ENCODE data around the gene TRAFD1. TPM values are rescaled to one million over a fixed set of nuclear protein-coding genes. Genes with fewer than 3 reads are reported as not detected.
"Not testable (repeated sequence)": the region's sequence is repeated elsewhere in the genome, so short reads cannot be mapped to it uniquely, and the experiment has no call there.

The TRAFD1 gene, protein sequence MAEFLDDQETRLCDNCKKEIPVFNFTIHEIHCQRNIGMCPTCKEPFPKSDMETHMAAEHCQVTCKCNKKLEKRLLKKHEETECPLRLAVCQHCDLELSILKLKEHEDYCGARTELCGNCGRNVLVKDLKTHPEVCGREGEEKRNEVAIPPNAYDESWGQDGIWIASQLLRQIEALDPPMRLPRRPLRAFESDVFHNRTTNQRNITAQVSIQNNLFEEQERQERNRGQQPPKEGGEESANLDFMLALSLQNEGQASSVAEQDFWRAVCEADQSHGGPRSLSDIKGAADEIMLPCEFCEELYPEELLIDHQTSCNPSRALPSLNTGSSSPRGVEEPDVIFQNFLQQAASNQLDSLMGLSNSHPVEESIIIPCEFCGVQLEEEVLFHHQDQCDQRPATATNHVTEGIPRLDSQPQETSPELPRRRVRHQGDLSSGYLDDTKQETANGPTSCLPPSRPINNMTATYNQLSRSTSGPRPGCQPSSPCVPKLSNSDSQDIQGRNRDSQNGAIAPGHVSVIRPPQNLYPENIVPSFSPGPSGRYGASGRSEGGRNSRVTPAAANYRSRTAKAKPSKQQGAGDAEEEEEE
- polyA plus RNA-seq (2014; cell fraction: cytosol; rRNA removed), result 34.6 and 36.5 TPM in 2 replicates
- 26.7 and 48.3 TPM in 2 replicates for polyA plus RNA-seq (2014; cell fraction: nucleus; rRNA removed)

DNA sequence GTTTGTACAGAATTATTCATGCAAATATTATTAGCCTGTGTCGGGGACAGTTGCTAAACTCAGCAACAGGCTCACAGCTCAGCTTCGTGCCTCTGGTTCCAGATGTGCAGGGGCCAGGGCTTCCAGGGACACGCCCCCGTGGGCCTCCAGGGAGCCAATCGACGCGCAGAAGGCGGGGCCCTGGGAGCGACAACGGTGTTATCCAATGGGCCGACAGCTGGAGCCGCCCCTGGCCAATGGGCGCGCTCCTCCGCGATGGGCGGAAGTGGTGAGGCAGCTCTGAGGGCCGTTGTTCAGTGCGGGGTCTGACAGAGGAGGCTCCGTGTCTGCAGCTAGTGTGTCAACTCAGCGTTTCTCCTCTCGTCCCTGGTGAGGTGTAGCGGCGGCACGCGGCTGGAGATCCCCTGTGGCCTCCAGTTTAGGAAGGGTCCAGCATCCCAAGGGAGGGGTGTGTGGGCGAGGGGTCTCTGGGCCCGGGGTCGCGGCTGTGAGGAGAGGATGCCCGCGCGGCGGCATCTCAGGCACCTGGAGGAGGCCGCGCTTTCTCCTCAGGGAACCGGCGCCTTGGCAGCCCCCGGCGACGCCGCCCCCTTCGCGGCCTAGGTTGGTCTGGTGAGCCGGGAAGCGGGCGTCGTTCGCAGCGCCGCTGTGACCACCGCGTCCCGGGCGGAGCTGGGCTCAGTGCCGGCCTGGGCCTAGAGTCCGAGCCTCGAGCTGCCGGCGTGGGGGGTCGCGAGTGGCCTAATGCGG is at the start of gene TRAFD1:
Gene TRAFD1 (plus strand): TSS at position 311 of the 750 bp plus-strand sequence. CDS start 4,963 bp downstream, outside the sequence.
- peak; percentile 96 for DNase-seq (ENCODE audit: low spot score)

DNA sequence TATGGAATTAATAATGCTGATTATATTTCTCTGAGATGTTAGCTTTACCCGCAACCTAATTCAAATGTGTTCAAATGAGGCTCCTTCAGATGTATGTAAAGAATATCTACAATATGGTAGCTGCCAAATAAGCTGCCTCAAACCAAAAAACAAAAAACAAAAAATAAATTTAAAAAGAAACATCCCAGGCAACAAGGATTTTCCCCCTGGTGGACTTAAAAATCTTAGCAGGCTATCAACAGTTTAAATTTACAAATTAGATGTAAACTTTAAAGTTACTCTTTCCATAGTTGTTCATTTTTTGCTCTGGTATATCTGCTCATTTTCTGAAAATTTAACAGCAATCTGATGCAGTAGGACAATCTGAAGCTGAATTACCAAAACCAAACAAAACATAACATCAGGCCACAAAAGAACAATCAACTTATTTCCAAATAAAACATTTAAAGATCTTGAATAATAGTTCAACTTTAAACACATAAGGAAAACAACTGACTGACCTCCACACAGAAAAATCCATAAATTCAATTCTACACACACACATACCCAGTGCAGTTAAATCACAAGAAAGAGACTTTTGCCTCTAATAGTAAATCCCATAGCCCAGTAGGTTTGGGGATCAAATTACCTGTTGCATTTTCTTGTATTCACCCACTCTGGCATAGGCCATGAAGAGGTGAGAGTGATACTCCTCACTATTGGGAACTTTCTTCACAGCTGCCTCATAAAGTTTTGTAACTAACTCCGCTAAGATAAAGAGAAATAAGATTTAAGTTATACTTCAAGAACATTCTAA is 38.1 kb upstream of the TRAFD1 start:
- no peak for DNase-seq (ENCODE audit: low spot score)

DNA sequence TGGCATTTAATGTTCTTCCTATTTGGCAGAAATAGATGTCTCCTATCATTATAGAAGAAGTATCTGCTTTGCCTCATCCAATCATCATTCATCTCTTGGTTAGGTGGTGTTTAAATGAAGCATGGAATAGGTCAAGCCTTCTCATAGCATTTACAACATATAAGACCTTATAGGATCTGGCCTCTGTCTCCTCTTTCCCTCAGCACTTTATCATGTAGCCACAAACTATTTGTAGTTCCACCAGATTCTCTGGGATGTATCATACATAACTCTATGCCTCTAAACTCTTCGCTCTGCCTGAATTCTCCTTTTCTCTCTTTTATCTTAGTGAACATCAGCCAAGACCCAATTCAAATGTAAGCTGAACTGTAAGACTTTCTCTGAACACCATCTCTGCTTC is 37.5 kb upstream of the TRAFD1 start:
- no peak for DNase-seq (ENCODE audit: low spot score)

DNA sequence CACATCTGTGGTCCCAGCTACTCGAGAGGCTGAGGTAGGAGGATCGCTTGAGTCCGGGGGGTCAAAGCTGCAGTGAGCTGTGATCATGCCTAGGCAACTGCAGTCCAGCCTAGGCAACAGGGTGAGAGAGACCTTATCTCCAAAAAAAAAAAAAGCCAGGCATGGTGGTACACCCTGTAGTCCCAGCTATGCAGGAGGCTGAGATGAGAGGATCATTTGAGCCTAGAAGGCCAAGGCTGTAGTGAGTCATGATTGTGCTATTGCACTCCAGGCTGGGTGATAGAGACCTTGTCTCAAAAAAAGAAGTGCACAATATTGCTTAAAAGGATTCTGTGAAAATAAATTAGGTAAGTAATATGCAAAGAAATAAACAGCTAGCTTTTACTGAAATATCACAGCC is 33.8 kb upstream of the TRAFD1 start:
- no peak for DNase-seq (ENCODE audit: low spot score)

DNA sequence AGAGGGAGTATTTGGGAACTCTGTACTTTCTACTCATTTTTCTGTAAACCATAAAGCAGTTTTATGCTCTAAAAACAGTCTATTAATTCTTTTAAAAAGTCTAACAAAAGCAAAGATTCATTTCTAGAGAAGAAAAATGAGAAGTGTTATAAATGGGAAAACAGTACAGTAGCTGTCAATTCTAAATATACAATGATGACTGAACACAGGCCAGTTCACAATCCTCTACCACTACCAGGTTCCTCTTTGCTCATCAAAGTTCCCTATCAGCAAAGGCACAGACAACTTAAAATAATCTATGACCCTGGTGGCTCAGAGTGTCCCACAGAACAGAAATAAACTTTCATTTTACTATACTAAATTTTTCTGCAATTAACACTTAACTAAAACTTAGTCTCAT is 29.3 kb upstream of the TRAFD1 start:
- DNase-seq (ENCODE audit: low spot score), result no peak

DNA sequence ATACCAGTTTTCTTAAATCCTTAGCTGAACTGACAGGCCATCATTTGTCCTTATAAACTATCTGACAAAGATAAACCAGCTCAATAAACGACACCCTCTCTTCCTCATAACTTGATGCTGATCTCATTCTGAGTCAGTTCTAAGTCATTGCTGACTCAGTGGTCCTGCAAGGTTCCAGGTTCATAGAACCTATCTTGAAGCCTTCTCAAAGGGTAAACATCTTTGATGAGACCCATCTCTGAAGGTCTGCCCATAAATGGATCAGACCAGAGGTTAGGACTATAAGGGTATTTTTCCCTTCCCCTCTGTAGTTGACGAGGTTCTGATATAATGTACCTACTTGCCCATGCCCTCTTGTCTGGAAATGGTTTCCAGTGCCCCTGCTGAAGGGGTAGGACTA is 28.7 kb upstream of the TRAFD1 start:
- no peak for DNase-seq (ENCODE audit: low spot score)

DNA sequence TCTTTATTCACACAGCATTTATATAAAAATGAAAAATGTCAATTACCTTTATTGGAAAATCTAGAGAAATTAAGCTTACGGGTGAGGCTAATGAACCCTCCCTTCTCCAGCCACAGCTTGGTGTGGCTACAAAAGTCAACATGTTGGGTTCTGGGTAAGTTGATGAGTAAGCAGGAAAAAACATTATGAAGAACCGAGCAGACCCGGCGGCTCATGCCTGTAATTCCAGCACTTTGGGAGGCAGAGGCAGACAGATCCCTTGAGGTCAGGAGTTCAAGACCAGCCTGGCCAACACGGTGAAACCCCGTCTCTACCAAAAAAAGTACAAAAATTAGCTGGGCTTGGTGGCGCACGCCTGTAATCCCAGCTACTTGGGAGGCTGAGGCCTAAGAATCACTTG is 27.7 kb upstream of the TRAFD1 start:
- DNase-seq (ENCODE audit: low spot score), result no peak

DNA sequence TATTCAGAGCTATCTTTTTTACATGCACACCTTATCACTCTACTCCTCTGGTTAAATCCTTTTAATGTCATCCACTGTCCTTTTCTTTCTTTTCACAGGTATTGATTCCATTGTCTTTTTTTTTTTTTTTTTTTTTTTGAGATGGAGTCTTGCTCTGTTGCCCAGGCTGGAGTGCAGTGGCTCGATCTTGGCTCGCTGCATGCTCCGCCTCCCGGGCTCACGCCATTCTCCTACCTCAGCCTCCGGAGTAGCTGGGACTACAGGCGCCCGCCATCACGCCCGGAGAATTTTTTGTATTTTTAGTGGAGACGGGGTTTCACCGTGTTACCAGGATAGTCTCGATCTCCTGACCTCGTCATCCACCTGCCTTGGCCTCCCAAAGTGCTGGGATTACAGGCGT is 24.9 kb upstream of the TRAFD1 start:
- not testable (repeated sequence) for DNase-seq (ENCODE audit: low spot score)

DNA sequence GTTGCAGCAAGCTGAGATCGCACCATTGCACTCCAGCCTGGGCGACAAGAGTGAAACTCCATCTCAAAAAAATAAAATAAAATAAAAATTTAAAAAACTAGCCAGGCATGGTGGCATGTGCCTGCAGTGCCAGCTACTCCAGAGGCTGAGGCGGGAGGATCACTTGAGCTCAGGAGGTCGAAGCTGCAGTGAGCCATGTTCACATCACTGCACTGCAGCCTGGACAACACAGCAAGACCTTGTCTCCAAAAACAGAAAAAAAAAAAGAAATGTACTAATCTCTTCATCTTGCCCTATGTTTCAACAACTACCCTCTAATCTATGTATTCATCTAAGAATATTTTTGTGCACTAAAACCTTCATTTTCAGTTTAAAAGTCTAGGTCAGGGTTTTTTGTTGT is 23.2 kb upstream of the TRAFD1 start:
- no peak for DNase-seq (ENCODE audit: low spot score)

DNA sequence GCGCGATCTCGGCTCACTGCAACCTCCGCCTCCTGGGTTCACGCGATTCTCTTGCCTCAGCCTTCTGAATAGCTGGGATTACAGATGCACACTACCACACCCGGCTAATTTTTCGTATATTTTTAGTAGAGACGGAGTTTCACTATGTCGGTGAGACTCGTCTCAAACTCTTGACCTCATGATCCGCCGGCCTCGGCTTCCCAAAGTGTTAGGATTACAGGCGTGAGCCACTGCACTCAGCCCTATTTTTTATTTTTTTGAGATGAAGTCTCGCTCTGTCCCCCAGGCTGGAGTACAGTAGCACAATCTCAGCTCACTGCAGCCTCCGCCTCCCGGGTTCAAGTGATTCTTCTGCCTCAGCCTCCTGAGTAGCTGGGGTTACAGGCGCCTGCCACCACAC is 22.6 kb upstream of the TRAFD1 start:
- not testable (repeated sequence) for DNase-seq (ENCODE audit: low spot score)

DNA sequence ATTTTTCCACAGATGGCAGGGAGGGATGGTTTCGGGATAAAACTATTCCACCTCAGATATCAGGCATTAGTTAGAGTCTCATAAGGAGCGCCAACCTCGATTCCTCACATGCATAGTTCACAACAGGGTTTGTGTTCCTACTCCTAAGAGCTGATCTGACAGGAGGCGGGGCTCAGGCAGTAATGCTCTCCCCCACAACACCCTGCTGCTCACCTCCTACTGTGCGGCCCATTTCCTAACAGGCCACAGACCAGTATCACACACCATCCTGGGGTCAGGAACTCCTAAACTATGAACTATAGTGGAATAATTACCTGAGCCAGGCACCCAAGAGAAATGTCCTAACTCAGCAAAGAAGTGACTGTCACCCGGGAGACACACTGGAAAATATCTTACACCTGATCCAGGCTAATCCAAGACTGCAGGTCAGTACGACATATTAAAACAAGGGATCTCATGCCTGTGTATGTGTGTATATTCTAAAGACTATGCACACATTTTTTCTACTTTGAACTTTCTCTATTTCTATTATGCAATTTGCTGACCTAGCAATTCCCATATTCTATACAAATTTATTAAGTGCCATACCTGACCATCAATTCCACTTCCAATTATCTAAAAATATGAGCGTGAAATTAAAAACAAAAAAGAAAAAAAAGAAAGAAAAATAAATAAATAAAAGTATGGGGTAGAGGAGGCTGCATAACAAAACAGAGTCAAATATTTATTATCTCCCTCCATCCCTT is 21.4 kb upstream of the TRAFD1 start:
- no peak for DNase-seq (ENCODE audit: low spot score)

DNA sequence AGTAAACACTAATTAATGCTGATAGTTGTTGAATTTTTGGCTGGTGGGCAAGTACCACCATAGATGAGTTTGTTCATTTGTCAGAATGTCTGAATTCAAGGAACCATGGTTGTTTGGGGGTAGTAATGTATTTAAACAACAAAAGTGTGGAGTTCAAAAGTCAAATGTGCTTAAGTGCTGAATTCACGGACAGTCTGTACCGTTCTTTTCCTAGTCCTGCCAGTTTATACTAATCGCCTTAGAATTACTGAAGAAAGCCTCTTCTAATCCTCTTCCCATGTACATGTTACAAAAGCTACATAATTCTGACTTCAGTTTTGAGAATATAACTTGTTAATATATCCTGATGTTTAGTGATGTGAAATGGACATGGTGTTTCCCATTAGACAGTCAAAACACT is 19.5 kb upstream of the TRAFD1 start:
- DNase-seq (ENCODE audit: low spot score), result no peak

DNA sequence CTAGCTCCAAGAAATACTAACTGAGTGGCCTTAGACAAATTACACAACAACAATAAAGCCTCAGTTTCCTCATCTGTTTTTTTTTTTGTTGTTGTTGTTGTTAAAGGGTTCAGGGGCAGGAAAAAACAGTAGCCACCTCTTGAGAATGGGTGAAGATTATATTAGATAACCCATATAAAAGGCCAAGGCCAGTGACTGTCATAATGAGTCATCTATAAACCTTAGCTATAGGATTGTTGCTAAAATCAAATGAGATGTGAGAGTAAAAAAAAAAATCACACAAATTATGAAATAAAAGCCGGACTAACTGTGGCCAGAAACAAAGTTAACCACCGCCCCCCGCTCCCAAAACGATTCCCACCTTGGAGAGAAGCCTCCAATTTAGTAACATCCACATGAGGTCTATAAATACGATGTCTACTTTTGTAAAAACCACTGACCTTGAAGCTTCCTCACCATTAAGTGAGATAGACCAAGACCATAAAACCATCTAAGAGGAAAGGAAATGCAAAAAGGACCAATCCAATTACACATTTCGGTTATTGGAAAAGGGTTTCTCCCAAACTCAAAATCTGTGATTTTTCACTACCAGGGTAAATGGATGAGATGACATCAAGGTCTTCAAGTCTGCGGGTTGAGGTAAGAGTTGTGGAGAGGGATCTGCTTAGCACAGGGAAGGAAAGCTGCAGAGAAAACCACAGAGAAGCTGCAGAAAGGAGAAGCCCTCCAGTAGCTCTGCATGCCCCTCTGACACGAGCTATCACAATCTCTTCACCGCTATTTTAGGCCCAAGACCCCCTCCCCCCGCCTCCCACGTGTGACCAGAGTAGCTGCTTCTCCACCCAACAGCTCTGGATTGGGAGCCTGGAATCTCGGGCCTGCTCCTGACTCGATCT is 17.8 kb upstream of the TRAFD1 start:
- DNase-seq (ENCODE audit: low spot score), result peak; percentile 35

DNA sequence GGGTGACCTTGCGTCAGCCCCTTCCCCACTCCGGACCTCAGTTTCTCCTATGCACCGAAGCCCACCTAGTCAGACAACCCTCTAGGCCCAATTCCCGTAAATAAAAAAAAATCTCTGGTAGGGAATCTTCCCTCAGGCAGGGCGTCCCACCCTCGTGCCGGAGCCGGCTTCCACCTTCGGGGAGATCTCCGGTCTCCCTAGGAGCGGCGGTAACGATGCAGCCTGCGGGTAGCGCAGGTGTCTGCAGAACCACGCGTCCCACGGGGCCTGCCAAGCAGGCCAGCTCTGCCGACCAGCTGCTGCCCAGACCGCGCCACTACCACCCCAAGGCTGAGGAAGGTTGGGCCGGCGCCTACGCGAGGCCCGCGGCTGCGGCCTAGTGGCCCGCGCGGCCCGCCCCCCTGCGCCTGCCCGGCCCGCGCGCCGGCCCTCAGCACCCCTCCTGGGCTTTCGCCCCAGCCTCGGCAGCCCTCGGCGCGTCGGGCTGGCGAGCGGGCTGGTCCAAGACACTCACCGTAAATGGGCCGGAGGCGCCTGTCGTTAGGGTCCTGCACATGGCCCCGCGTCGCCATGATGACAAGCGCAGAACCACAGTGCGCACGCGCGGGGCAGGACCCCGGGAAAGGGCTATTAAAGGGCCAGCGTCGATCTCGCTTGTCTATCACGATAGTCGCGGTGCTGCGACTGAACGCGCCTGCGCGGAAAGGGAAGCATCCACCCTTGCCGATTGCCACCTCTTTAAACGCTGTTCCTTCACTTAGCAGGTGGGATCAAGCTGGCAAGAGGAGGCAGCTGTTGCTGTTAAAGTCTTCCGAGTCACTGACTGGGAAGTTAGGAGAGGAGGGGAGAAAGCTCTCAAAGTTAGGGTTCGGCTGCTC is 16.9 kb upstream of the TRAFD1 start, which contains the start of gene NAA25:
Gene NAA25 (minus strand): TSS at position 582 of the 878 bp plus-strand sequence. CDS start 10 bp downstream, at position 572.
- DNase-seq (ENCODE audit: low spot score), result peak; percentile 89

DNA sequence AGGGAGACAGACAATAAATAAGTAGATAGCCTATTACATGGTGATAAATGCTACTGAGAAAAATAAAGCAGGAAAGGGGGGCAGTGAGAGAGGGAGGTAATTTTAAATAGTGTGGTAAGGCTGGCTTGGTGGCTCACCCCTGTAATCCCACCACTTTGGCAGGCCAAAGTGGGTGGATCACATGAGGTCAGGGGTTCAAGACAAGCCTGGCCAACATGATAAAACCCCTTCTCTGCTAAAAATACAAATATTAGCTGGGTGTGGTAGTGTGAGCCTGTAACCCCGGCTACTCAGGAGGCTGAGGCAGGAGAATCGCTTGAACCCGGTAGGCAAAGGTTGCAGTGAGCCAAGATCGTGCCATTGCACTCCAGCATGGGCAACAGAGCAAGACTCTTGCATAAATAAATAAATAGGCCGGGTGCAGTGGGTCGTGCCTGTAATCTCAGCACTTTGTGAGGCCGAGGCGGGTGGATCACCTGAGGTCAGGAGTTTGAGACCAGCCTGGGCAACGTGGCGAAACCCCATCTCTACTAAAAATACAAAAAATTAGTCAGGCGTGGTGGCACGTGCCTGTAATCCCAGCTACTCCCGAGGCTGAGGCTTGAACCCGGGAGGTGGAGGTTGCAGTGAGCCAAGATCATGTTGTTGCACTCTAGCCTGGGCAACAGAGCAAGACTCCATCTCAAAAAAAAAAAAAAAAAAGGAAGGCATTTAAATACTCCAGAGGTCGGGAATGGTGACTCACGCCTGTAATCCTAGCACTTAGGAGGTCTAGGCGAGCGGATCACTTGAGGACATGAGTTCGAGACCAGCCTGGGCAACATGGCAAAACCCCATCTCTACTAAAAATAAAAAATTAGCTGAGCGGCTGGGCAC is 14.3 kb upstream of the TRAFD1 start:
- DNase-seq (ENCODE audit: low spot score), result not testable (repeated sequence)

DNA sequence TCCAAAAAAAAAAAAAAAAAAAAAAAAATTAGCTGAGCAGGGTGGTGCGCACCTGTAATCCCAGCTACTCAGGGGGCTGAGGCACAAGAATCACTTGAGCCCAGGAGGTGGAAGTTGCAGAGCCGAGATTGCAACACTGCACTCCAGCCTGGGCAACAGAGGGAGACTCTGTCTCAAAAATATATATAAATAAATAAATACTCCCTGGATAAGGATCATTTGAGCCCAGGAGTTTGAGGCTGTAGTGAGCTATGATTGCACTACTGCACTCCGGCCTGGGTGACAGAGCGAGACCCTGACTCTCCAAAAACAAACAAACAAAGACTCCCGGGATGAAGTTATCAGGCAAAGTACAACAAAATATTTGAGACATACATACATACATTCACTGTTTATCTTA is 13.4 kb upstream of the TRAFD1 start:
- DNase-seq (ENCODE audit: low spot score), result no peak

DNA sequence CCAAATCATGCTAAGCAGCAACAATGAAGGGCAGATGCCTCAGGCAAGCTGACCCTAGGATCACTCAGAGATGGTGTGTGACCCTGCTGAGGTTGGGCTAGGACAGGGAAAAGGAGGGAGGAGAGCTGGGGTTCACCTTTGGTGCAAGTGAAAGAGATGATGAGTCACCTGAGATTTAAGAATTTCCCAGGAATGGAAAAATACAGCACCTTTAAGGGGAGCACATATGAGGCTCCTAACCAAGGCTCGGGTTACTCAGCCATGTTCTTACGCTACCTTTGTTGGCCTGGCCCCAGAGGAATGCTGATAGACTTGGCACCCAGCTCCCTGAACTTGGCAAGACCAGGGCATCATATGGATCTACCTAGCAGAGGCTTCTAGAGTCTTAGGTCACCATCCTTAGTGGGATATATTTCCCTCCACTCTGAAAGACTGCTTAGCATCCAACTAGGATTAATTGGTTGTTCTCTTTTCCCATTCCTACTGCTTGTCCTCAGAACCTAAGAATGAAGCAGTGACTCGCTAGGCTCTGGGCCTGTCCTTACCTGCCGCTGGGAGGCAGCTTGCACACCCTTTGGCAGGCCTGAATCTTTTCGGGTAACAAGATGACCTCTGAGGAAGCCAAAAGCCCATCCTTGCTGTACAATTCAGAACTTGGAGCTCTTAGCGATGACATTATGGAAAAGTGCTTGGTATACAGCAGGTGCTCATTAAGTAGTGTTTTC is 12.8 kb upstream of the TRAFD1 start:
- DNase-seq (ENCODE audit: low spot score), result no peak
